WTC11 (cell line): ENCODE data around the gene BRSK2. TPM values are rescaled to one million over a fixed set of nuclear protein-coding genes. Genes with fewer than 3 reads are reported as not detected.
"Not testable (repeated sequence)": the region's sequence is repeated elsewhere in the genome, so short reads cannot be mapped to it uniquely, and the experiment has no call there.

Experiments used
- ATAC-seq: fragments of 200-7000 bp; cut with Tn5 transposase; 2 replicates; pipeline ENCODE4 v1.10.0; 2021; ENCODE audit warnings: mild to moderate bottlenecking, moderate library complexity
- CTCF ChIA-PET: fragments of 300-600 bp; sonication (Branson Sonifier 250); formaldehyde crosslinking; loops from one replicate; lab custom pipeline; 2021; ENCODE audit warnings: antibody characterized with exemption; lab: Charles Lee
- POLR2A ChIA-PET: fragments of 350-600 bp; sonication (Branson Sonifier 250); formaldehyde crosslinking; loops from one replicate; lab custom pipeline; 2021; ENCODE audit warnings: antibody characterized with exemption; lab: Charles Lee
- DNase-seq: peaks from one replicate; pipeline ENCODE4 v3.0.0; 2021; ENCODE audit warnings: low spot score
- H3K27ac Mint-ChIP-seq: 2 replicates; pipeline ENCODE4 v1.8.0; 2021; ENCODE audit warnings: mixed read lengths
- H3K27me3 Mint-ChIP-seq: 2 replicates; pipeline ENCODE4 v1.8.0; 2021; ENCODE audit warnings: low read depth, mild to moderate bottlenecking, moderate library complexity, mixed read lengths
- H3K36me3 Mint-ChIP-seq: 2 replicates; pipeline ENCODE4 v1.8.0; 2021; ENCODE audit warnings: mixed read lengths
- H3K4me1 Mint-ChIP-seq: 2 replicates; pipeline ENCODE4 v1.8.0; 2022; ENCODE audit warnings: mixed read lengths
- H3K4me3 Mint-ChIP-seq: 2 replicates; pipeline ENCODE4 v1.8.0; 2021; ENCODE audit warnings: mild to moderate bottlenecking, moderate library complexity, mixed read lengths
- H3K9me3 Mint-ChIP-seq: 2 replicates; pipeline ENCODE4 v1.8.0; 2021; ENCODE audit warnings: mixed read lengths
- ATF3 ChIP-seq: sonication (generic); formaldehyde crosslinking; conservative IDR thresholded peaks from 2 replicates; pipeline ENCODE4 v1.8.1; 2022; ENCODE audit warnings: mild to moderate bottlenecking, missing genetic modification reagents
- GTF2I ChIP-seq: fragments of 250-450 bp; sonication (Bioruptor Pico); conservative IDR thresholded peaks from 2 replicates; pipeline ENCODE4 v1.4.0; 2021; ENCODE audit warnings: mild to moderate bottlenecking
- IRF2 ChIP-seq: sonication (generic); formaldehyde crosslinking; IDR thresholded peaks from 2 replicates; pipeline ENCODE4 v1.8.0; 2022; ENCODE audit warnings: low read depth, missing genetic modification reagents, borderline replicate concordance
- KAT7 ChIP-seq: sonication (generic); formaldehyde crosslinking; IDR thresholded peaks from 2 replicates; pipeline ENCODE4 v1.8.1; 2023; ENCODE audit warnings: missing genetic modification reagents, mild to moderate bottlenecking, borderline replicate concordance
- MYBL2 ChIP-seq: sonication (generic); formaldehyde crosslinking; IDR thresholded peaks from 2 replicates; pipeline ENCODE4 v1.8.1; 2023; ENCODE audit warnings: mild to moderate bottlenecking, moderate library complexity, missing genetic modification reagents
- NFATC4 ChIP-seq: fragments of 250-450 bp; sonication (Bioruptor Pico); IDR thresholded peaks from 2 replicates; pipeline ENCODE4 v1.9.0; 2021; ENCODE audit warnings: mild to moderate bottlenecking
- RORB ChIP-seq: fragments of 250-450 bp; sonication (Bioruptor Pico); IDR thresholded peaks from 2 replicates; pipeline ENCODE4 v1.9.0; 2021; ENCODE audit warnings: mild to moderate bottlenecking
- SMAD4 ChIP-seq: sonication (generic); formaldehyde crosslinking; IDR thresholded peaks from 2 replicates; pipeline ENCODE4 v1.8.0; 2022; ENCODE audit warnings: mild to moderate bottlenecking, missing genetic modification reagents
- STAT6 ChIP-seq: sonication (generic); formaldehyde crosslinking; conservative IDR thresholded peaks from 2 replicates; pipeline ENCODE4 v1.8.1; 2023; ENCODE audit warnings: mild to moderate bottlenecking, low read depth, missing genetic modification reagents, moderate library complexity
- ZMAT4 ChIP-seq: fragments of 250-450 bp; sonication (Bioruptor Pico); IDR thresholded peaks from 2 replicates; pipeline ENCODE4 v1.9.0; 2021; ENCODE audit warnings: mild to moderate bottlenecking
- ZNF138 ChIP-seq: sonication (generic); formaldehyde crosslinking; conservative IDR thresholded peaks from 2 replicates; pipeline ENCODE4 v1.8.1; 2022; ENCODE audit warnings: mild to moderate bottlenecking, moderate library complexity, missing genetic modification reagents
- ZNF317 ChIP-seq: sonication (generic); formaldehyde crosslinking; IDR thresholded peaks from 2 replicates; pipeline ENCODE4 v1.8.1; 2023; ENCODE audit warnings: low read depth, mild to moderate bottlenecking, moderate library complexity, missing genetic modification reagents, borderline replicate concordance
- ZNF416 ChIP-seq: fragments of 250-450 bp; sonication (Bioruptor Pico); IDR thresholded peaks from 2 replicates; pipeline ENCODE4 v1.9.0; 2021; ENCODE audit warnings: mild to moderate bottlenecking, inconsistent platforms
- ZNF532 ChIP-seq: fragments of 250-450 bp; sonication (Bioruptor Pico); IDR thresholded peaks from 2 replicates; pipeline ENCODE4 v1.9.0; 2021; ENCODE audit warnings: mild to moderate bottlenecking, borderline replicate concordance
- total RNA-seq: library from RNA; stranded (reverse); gene quantifications from 3 replicates; pipeline ENCODE4 v1.2.3, GENCODE V29; 2021
- TF ChIP-seq, protein P1 (sequence below): sonication (generic); formaldehyde crosslinking; IDR thresholded peaks from 2 replicates; pipeline ENCODE4 v1.8.1; 2022; ENCODE audit warnings: mild to moderate bottlenecking, moderate library complexity, missing genetic modification reagents
- TF ChIP-seq, protein P2 (sequence below): sonication (generic); formaldehyde crosslinking; IDR thresholded peaks from 2 replicates; pipeline ENCODE4 v1.8.1; 2022; ENCODE audit warnings: missing genetic modification reagents, borderline replicate concordance

Gene BRSK2
- total RNA-seq, 1 experiment from 2014 or later, result 34.5 TPM

- ATAC-seq, POLR2A ChIA-PET, H3K27me3 Mint-ChIP-seq, H3K27ac Mint-ChIP-seq, DNase-seq, H3K4me1 Mint-ChIP-seq, H3K4me3 Mint-ChIP-seq, H3K36me3 Mint-ChIP-seq, CTCF ChIA-PET, H3K9me3 Mint-ChIP-seq: not testable (repeated sequence)
These were observed 48.5 kb upstream of the BRSK2 start for GRCh38 chr11:1341226-1341625.

GRCh38 chr11:1341928-1342524 is 47.7 kb upstream of the BRSK2 start:
- H3K27ac Mint-ChIP-seq, result no peak overlapping the region
- TF ChIP-seq STAT6 (CRISPR knock-in tag) (no peak), NFATC4 (CRISPR knock-in tag) (no peak), MYBL2 (CRISPR knock-in tag) (no peak), SMAD4 (CRISPR knock-in tag) (no peak), ZNF532 (no peak)
- TF ChIP-seq, protein P1, sequence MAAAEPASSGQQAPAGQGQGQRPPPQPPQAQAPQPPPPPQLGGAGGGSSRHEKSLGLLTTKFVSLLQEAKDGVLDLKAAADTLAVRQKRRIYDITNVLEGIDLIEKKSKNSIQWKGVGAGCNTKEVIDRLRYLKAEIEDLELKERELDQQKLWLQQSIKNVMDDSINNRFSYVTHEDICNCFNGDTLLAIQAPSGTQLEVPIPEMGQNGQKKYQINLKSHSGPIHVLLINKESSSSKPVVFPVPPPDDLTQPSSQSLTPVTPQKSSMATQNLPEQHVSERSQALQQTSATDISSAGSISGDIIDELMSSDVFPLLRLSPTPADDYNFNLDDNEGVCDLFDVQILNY (CRISPR knock-in tag), result no peak
- H3K4me1 Mint-ChIP-seq, result no peaks in the 10 kb centered on the region
- DNase-seq (no peak), ATAC-seq (no peak)
- H3K27me3 Mint-ChIP-seq, result no peaks in the 10 kb centered on the region; the same call in 1 of the 2 replicates
- CTCF ChIA-PET, result no interaction called here
- no peaks in the 10 kb centered on the region for H3K9me3 Mint-ChIP-seq
- no peak overlapping the region for H3K4me3 Mint-ChIP-seq
- POLR2A ChIA-PET, result no interaction called here
- H3K36me3 Mint-ChIP-seq, result no peaks in the 10 kb centered on the region

- no peak overlapping the region for H3K27ac Mint-ChIP-seq
- ChIA-PET POLR2A (no interaction called here), CTCF (no interaction called here)
- no peaks in the 10 kb centered on the region for H3K9me3 Mint-ChIP-seq
- no peaks in the 10 kb centered on the region for H3K4me1 Mint-ChIP-seq
- H3K4me3 Mint-ChIP-seq, result no peak overlapping the region
- TF ChIP-seq ATF3 (CRISPR knock-in tag) (no peak), GTF2I (no peak), ZNF317 (CRISPR knock-in tag) (no peak), ZMAT4 (no peak), ZNF138 (no peak), RORB (CRISPR knock-in tag) (no peak), ZNF416 (CRISPR knock-in tag) (no peak), SMAD4 (CRISPR knock-in tag) (no peak), STAT6 (CRISPR knock-in tag) (no peak), IRF2 (CRISPR knock-in tag) (no peak), KAT7 (CRISPR knock-in tag) (no peak)
- TF ChIP-seq, protein P2, sequence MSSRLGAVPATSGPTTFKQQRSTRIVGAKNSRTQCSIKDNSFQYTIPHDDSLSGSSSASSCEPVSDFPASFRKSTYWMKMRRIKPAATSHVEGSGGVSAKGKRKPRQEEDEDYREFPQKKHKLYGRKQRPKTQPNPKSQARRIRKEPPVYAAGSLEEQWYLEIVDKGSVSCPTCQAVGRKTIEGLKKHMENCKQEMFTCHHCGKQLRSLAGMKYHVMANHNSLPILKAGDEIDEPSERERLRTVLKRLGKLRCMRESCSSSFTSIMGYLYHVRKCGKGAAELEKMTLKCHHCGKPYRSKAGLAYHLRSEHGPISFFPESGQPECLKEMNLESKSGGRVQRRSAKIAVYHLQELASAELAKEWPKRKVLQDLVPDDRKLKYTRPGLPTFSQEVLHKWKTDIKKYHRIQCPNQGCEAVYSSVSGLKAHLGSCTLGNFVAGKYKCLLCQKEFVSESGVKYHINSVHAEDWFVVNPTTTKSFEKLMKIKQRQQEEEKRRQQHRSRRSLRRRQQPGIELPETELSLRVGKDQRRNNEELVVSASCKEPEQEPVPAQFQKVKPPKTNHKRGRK (CRISPR knock-in tag), result no peak
- H3K27me3 Mint-ChIP-seq, result no peaks in the 10 kb centered on the region; the same call in 1 of the 2 replicates
- DNase-seq, result no peak
- no peak for ATAC-seq
- no peaks in the 10 kb centered on the region for H3K36me3 Mint-ChIP-seq
These were observed 46.8 kb upstream of the BRSK2 start for GRCh38 chr11:1342946-1343345.
